Hepatocyte (in vitro differentiated cells): ENCODE data around the gene HELB. TPM values are rescaled to one million over a fixed set of nuclear protein-coding genes. Genes with fewer than 3 reads are reported as not detected.

Source experiments
- DNase-seq: peaks from one replicate; pipeline ENCODE4 v3.0.0-alpha.2; 2016; ENCODE audit warnings: low spot score
- H2AFZ ChIP-seq: fragments of 200-600 bp; sonication (generic); 2 replicates; pipeline ENCODE4 v1.6.0; 2016; ENCODE audit warnings: antibody characterized with exemption, mild to moderate bottlenecking
- H3K27ac ChIP-seq: fragments of 200-600 bp; sonication (generic); 2 replicates; pipeline ENCODE4 v1.5.1; 2016; ENCODE audit warnings: mild to moderate bottlenecking
- H3K27me3 ChIP-seq: fragments of 200-600 bp; sonication (generic); 2 replicates; pipeline ENCODE4 v1.6.1; 2016
- H3K36me3 ChIP-seq: fragments of 200-600 bp; sonication (generic); replicated peaks from 2 replicates; pipeline ENCODE4 v1.5.1; 2016; ENCODE audit warnings: low read depth; ENCODE audit not compliant: insufficient read depth
- H3K4me1 ChIP-seq: fragments of 200-600 bp; sonication (generic); 2 replicates; pipeline ENCODE4 v1.5.1; 2016; ENCODE audit warnings: mild to moderate bottlenecking, moderate library complexity; ENCODE audit not compliant: insufficient read depth
- H3K4me2 ChIP-seq: fragments of 200-600 bp; sonication (generic); 2 replicates; pipeline ENCODE4 v1.6.0; 2016
- H3K4me3 ChIP-seq: fragments of 200-600 bp; sonication (generic); 2 replicates; pipeline ENCODE4 v1.5.1; 2016; ENCODE audit warnings: mild to moderate bottlenecking
- H3K79me2 ChIP-seq: fragments of 200-600 bp; sonication (generic); 2 replicates; pipeline ENCODE4 v1.6.0; 2017; ENCODE audit warnings: mild to moderate bottlenecking
- H3K9me2 ChIP-seq: fragments of 200-600 bp; sonication (generic); replicated peaks from 2 replicates; pipeline ENCODE4 v1.6.0; 2017; ENCODE audit warnings: mild to moderate bottlenecking; ENCODE audit not compliant: insufficient read depth
- H3K9me3 ChIP-seq: fragments of 200-600 bp; sonication (generic); 2 replicates; pipeline ENCODE4 v1.5.1; 2016; ENCODE audit warnings: low read depth, mild to moderate bottlenecking
- H4K20me1 ChIP-seq: fragments of 200-600 bp; sonication (generic); 2 replicates; pipeline ENCODE4 v1.6.0; 2016; ENCODE audit warnings: mild to moderate bottlenecking; ENCODE audit not compliant: insufficient read depth, poor library complexity, severe bottlenecking
- EZH2 ChIP-seq: fragments of 200-600 bp; sonication (generic); IDR thresholded peaks from 2 replicates; pipeline ENCODE4 v1.6.1; 2016; ENCODE audit warnings: antibody characterized with exemption, mild to moderate bottlenecking, borderline replicate concordance
- EZH2phosphoT487 ChIP-seq: fragments of 200-600 bp; sonication (generic); IDR thresholded peaks from one replicate; pipeline ENCODE4 v1.6.1; 2018; ENCODE audit warnings: antibody characterized with exemption, mild to moderate bottlenecking, low read depth, moderate library complexity; ENCODE audit not compliant: unreplicated experiment, severe bottlenecking
- WGBS: methylation state at CpG from one replicate; pipeline ENCODE4 v1.1.6; 2016; ENCODE audit warnings: low lambda C conversion rate; ENCODE audit errors: missing lambda C conversion rate; 5-methylcytosine and 5-hydroxymethylcytosine counted together
- polyA plus RNA-seq: library from polyadenylated mRNA; unstranded; fragments of >200 nt; fragmentation: Nextera tagmentation; extraction: Ambion mirVana; gene quantifications from 2 replicates; pipeline ENCODE4 v1.2.1, GENCODE V29; 2016
- total RNA-seq: library from RNA; depleted of rRNA; stranded (reverse); fragments of >200 nt; gene quantifications from 2 replicates; pipeline ENCODE4 v1.2.3, GENCODE V29; 2014
- TF ChIP-seq, protein P1 (sequence below): fragments of 200-600 bp; sonication (generic); IDR thresholded peaks from 2 replicates; pipeline ENCODE4 v1.5.1; 2016; ENCODE audit warnings: antibody characterized with exemption, mild to moderate bottlenecking; ENCODE audit not compliant: poor library complexity

Gene HELB
- total and polyA plus RNA-seq, 2 experiments from 2014 or later: 1.5 to 4.6 TPM

DNA sequence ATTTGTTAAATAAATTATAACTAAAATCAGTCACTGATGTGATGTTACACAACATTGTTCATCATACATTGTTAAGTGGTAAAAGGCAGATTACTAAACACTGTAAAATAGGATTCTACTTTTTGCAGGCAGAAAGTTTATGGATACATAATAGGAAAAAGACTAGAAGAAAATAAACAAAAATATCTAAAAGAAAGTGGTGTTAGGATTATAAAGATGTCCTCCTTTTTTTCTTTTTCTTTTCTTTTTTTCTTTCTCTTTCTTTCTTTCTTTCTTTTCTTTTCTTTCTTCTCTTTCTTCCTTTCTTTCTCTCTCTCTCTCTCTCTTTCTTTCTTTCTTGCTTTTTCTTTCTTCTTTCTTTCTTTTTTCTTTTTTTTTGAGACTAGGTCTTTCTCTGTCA is 39.6 kb upstream of the HELB start:
- Histone ChIP-seq H3K36me3 (no peaks in the 10 kb centered on the region), H3K27me3 (no peaks in the 10 kb centered on the region), H3K4me3 (no peak overlapping the region), H3K9me3 (no peaks in the 10 kb centered on the region), H3K4me1 (no peaks in the 10 kb centered on the region), H2AFZ (no peak overlapping the region), H3K4me2 (no peak overlapping the region), H3K9me2 (no peaks in the 10 kb centered on the region), H4K20me1 (no peaks in the 10 kb centered on the region), H3K79me2 (no peaks in the 10 kb centered on the region), H3K27ac (no peak overlapping the region)
- no peak for TF ChIP-seq EZH2phosphoT487
- DNase-seq: no peak

DNA sequence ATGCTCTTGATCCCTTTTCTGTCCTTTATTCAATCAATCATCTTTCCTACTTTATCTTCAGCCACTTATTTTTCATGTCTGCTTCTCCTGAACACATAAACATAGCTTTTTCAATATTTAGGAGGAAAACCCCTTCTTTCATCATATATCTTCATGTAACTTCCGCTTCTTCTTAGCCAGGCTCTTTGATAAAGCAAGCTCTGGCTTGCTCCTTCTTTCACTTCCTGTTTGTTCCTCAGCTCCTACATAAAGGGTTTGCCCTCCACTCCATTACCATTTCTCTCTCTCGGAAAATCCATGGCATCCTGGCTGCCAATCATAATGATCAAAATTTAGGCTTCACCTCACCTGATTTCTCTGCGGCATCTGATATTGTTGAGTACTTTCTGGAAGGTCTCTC is 33.7 kb upstream of the HELB start:
- H3K9me3 ChIP-seq: no peaks in the 10 kb centered on the region
- no peak for TF ChIP-seq EZH2phosphoT487
- no peak for TF ChIP-seq EZH2
- TF ChIP-seq, protein P1, sequence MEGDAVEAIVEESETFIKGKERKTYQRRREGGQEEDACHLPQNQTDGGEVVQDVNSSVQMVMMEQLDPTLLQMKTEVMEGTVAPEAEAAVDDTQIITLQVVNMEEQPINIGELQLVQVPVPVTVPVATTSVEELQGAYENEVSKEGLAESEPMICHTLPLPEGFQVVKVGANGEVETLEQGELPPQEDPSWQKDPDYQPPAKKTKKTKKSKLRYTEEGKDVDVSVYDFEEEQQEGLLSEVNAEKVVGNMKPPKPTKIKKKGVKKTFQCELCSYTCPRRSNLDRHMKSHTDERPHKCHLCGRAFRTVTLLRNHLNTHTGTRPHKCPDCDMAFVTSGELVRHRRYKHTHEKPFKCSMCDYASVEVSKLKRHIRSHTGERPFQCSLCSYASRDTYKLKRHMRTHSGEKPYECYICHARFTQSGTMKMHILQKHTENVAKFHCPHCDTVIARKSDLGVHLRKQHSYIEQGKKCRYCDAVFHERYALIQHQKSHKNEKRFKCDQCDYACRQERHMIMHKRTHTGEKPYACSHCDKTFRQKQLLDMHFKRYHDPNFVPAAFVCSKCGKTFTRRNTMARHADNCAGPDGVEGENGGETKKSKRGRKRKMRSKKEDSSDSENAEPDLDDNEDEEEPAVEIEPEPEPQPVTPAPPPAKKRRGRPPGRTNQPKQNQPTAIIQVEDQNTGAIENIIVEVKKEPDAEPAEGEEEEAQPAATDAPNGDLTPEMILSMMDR: no peak
- 82% methylated on average over 3 of the region's 3 CpGs for WGBS
- H3K4me1 ChIP-seq: no peaks in the 10 kb centered on the region
- no peak overlapping the region for H2AFZ ChIP-seq
- H3K27me3 ChIP-seq: no peaks in the 10 kb centered on the region
- H4K20me1 ChIP-seq: no peaks in the 10 kb centered on the region
- DNase-seq: no peak
- no peaks in the 10 kb centered on the region for H3K36me3 ChIP-seq
- no peak overlapping the region for H3K4me2 ChIP-seq
- no peaks in the 10 kb centered on the region for H3K9me2 ChIP-seq
- H3K27ac ChIP-seq: no peak overlapping the region
- H3K4me3 ChIP-seq: no peak overlapping the region
- H3K79me2 ChIP-seq: no peaks in the 10 kb centered on the region

DNA sequence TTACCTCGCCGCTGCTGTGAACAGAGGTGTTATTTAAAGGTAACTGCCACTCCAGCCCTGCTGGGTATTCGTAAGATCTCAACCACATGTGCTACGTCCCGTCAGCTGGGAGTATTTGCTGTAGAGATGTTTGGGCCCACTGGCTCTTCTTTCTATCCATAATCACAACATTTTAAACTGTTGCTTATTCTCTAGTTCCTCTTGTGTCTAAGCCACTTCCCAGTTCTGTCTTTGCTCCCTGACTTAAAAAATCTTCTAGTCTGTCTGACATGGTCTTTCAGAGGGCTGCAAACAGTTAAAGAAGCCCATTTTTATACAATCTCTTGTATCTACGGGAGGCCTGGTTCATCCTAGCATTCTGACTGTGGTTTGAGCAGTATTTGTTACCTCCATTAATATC is 33.2 kb upstream of the HELB start:
- no peak for DNase-seq
- Histone ChIP-seq H3K4me1 (no peaks in the 10 kb centered on the region), H3K79me2 (no peaks in the 10 kb centered on the region), H4K20me1 (no peaks in the 10 kb centered on the region), H3K9me2 (no peaks in the 10 kb centered on the region), H3K4me3 (no peak overlapping the region), H3K27ac (no peak overlapping the region), H3K9me3 (no peaks in the 10 kb centered on the region), H3K36me3 (no peaks in the 10 kb centered on the region), H2AFZ (no peak overlapping the region), H3K4me2 (no peak overlapping the region), H3K27me3 (no peaks in the 10 kb centered on the region)
- 86% methylated on average over 6 of the region's 6 CpGs for WGBS
- TF ChIP-seq EZH2phosphoT487: no peak
- TF ChIP-seq EZH2: no peak
- TF ChIP-seq, protein P1: no peak

GRCh38 chr12:66269757-66270383 is 32.4 kb upstream of the HELB start:
- peak; percentile 60 for DNase-seq
- H3K4me2 ChIP-seq: no peak overlapping the region

More at GRCh38 chr12:66269757-66270383, 32.4 kb upstream of the HELB start:
- Histone ChIP-seq H3K27me3 (no peaks in the 10 kb centered on the region), H2AFZ (no peak overlapping the region), H3K79me2 (no peaks in the 10 kb centered on the region), H4K20me1 (no peaks in the 10 kb centered on the region), H3K27ac (no peak overlapping the region), H3K4me3 (no peak overlapping the region), H3K9me2 (no peaks in the 10 kb centered on the region), H3K9me3 (no peaks in the 10 kb centered on the region), H3K36me3 (no peaks in the 10 kb centered on the region), H3K4me1 (no peaks in the 10 kb centered on the region)
- WGBS: 73% methylated on average over 5 of the region's 5 CpGs
- TF ChIP-seq, protein P1: peak; percentile 70
- no peak for TF ChIP-seq EZH2
